MCF 10A (cell line): ENCODE data around the gene TRERF1. TPM values are rescaled to one million over a fixed set of nuclear protein-coding genes. Genes with fewer than 3 reads are reported as not detected.

Experiments
- BruUV-seq: library from RNA; stranded (reverse); fragments of 400-500 nt; replicated peaks from 2 replicates; lab custom pipeline; 2021; lab: Mats Ljungman, UMichigan
- CTCF ChIA-PET: fragments of 300-600 bp; sonication (Branson Sonifier 250); formaldehyde crosslinking; extraction: SDS; loops from one replicate; lab custom pipeline; 2021; ENCODE audit warnings: antibody characterized with exemption, inconsistent platforms; lab: Yijun Ruan, JAX
- POLR2A ChIA-PET: fragments of 300-600, 350-650 bp; sonication (Branson Sonifier 250); formaldehyde crosslinking; extraction: SDS; loops from one replicate; lab custom pipeline; 2020; ENCODE audit warnings: antibody characterized with exemption, inconsistent platforms; lab: Yijun Ruan, JAX
- DNase-seq: peaks from one replicate; pipeline ENCODE4 v3.0.0-alpha.2; 2018; ENCODE audit not compliant: unreplicated experiment
- H3K27ac Mint-ChIP-seq: one replicate; pipeline ENCODE4 v1.8.0; 2022; ENCODE audit warnings: mild to moderate bottlenecking, low read depth, mixed read lengths; ENCODE audit not compliant: unreplicated experiment
- H3K27me3 Mint-ChIP-seq: one replicate; pipeline ENCODE4 v1.8.0; 2022; ENCODE audit warnings: mixed read lengths; ENCODE audit not compliant: insufficient read depth, unreplicated experiment
- H3K36me3 Mint-ChIP-seq: one replicate; pipeline ENCODE4 v1.8.0; 2022; ENCODE audit warnings: mild to moderate bottlenecking, moderate library complexity, mixed read lengths; ENCODE audit not compliant: insufficient read depth, unreplicated experiment
- H3K4me1 Mint-ChIP-seq: one replicate; pipeline ENCODE4 v1.8.0; 2022; ENCODE audit warnings: mixed read lengths; ENCODE audit not compliant: insufficient read depth, unreplicated experiment
- H3K4me3 Mint-ChIP-seq: one replicate; pipeline ENCODE4 v1.8.0; 2022; ENCODE audit warnings: mild to moderate bottlenecking, moderate library complexity, mixed read lengths; ENCODE audit not compliant: unreplicated experiment
- H3K9me3 Mint-ChIP-seq: one replicate; pipeline ENCODE4 v1.8.0; 2022; ENCODE audit warnings: mixed read lengths; ENCODE audit not compliant: unreplicated experiment
- CTCF ChIP-seq: fragments of 200-600 bp; IDR thresholded peaks from one replicate; pipeline ENCODE4 v1.8.0; 2022; ENCODE audit warnings: antibody characterized with exemption, mild to moderate bottlenecking; ENCODE audit not compliant: unreplicated experiment
- intact Hi-C: fragments of 100-400 bp; cut with micrococcal nuclease; formaldehyde crosslinking; loops from 2 replicates; pipeline ENCODE4 v1.14.1; 2022
- total RNA-seq: library from RNA; stranded (reverse); gene quantifications from 2 replicates; pipeline ENCODE4 v1.2.3, GENCODE V29; 2022

The TRERF1 gene
- total RNA-seq, 1 experiment from 2014 or later, result 9.4 TPM

- ChIA-PET POLR2A (interaction anchor here (0.6 to 4.8 kb wide), 9 partner anchors 12 to 874 kb away, joined by 3 to 38 read pairs (median 4); no protein-coding TSS in a partner anchor), CTCF (interaction anchor here (0.6 kb wide), 1 partner anchor 50 kb away, joined by 4 read pairs; no protein-coding TSS in a partner anchor)
- intact Hi-C loops, result no loop called here
- no peak for DNase-seq
- H3K27me3 Mint-ChIP-seq, result no peaks in the 10 kb centered on the region
- BruUV-seq, result no TSS peak
- TF ChIP-seq CTCF, result no peak
- no peaks in the 10 kb centered on the region for H3K9me3 Mint-ChIP-seq
- peaks cover 18% of the 10 kb centered on the region for H3K36me3 Mint-ChIP-seq
- H3K4me3 Mint-ChIP-seq, result no peak overlapping the region
- peaks cover 49% of the 10 kb centered on the region for H3K4me1 Mint-ChIP-seq
- peak overlapping the region; percentile 55 for H3K27ac Mint-ChIP-seq
Observed at GRCh38 chr6:42340511-42340910, 111.2 kb downstream of the TRERF1 start.

GRCh38 chr6:42339991-42340401 lies 111.7 kb downstream of the TRERF1 start:
- Mint-ChIP-seq H3K4me1 (peaks cover 52% of the 10 kb centered on the region), H3K27ac (peak overlapping the region; percentile 55), H3K27me3 (no peaks in the 10 kb centered on the region), H3K4me3 (peak overlapping the region; percentile 9), H3K9me3 (no peaks in the 10 kb centered on the region), H3K36me3 (peaks cover 18% of the 10 kb centered on the region)
- POLR2A ChIA-PET, result interaction anchor here (0.6 to 4.8 kb wide), 17 partner anchors 8 to 874 kb away, joined by 3 to 38 read pairs (median 4); partner anchors contain the start of genes TRERF1 and UBR2
- CTCF ChIA-PET, result interaction anchor here (0.6 to 1.0 kb wide), 4 partner anchors 49 to 207 kb away, joined by 3 to 5 read pairs (median 4); no protein-coding TSS in a partner anchor
- DNase-seq, result peak; percentile 48
- no peak for TF ChIP-seq CTCF
- intact Hi-C loops, result loop anchor here (2.0 to 10.0 kb wide), 2 partner anchors 105 to 111 kb away; partner anchors contain the start of gene TRERF1
- BruUV-seq, result no TSS peak

- no peaks in the 10 kb centered on the region for H3K27me3 Mint-ChIP-seq
- POLR2A ChIA-PET, result interaction anchor here (0.6 to 4.8 kb wide), 16 partner anchors 9 to 244 kb away, joined by 3 to 38 read pairs (median 4); partner anchors contain the start of genes TRERF1 and UBR2
- H3K4me3 Mint-ChIP-seq, result peak overlapping the region; percentile 61
- TF ChIP-seq CTCF, result no peak
- BruUV-seq, result no TSS peak
- intact Hi-C loops, result loop anchor here (1.0 to 10.0 kb wide), 3 partner anchors 65 to 112 kb away; partner anchors contain the start of gene TRERF1
- H3K9me3 Mint-ChIP-seq, result no peaks in the 10 kb centered on the region
- peaks cover 19% of the 10 kb centered on the region for H3K36me3 Mint-ChIP-seq
- H3K4me1 Mint-ChIP-seq, result peaks cover 52% of the 10 kb centered on the region
- CTCF ChIA-PET, result interaction anchor here (0.9 to 1.6 kb wide), 3 partner anchors 25 to 209 kb away, joined by 3 to 5 read pairs (median 5); no protein-coding TSS in a partner anchor
- peak; percentile 97 for DNase-seq
- peak overlapping the region; percentile 55 for H3K27ac Mint-ChIP-seq
Observed at GRCh38 chr6:42338744-42339222, 112.9 kb downstream of the TRERF1 start.
